Caco-2 (cell line): ENCODE measurements around the gene MRPS21. TPM values are rescaled to one million over a fixed set of nuclear protein-coding genes. Genes with fewer than 3 reads are reported as not detected.

ENCODE experiments used
- BruUV-seq: library from RNA; stranded (reverse); fragments of 400-500 nt; replicated peaks from 2 replicates; lab custom pipeline; 2021; lab: Mats Ljungman, UMichigan
- CTCF ChIA-PET: fragments of 300-600 bp; sonication (Branson Sonifier 250); formaldehyde crosslinking; loops from one replicate; lab custom pipeline; 2022; ENCODE audit warnings: antibody characterized with exemption; lab: Charles Lee
- POLR2A ChIA-PET: fragments of 300-600 bp; sonication (Branson Sonifier 250); formaldehyde crosslinking; loops from one replicate; lab custom pipeline; 2022; ENCODE audit warnings: antibody characterized with exemption; lab: Charles Lee
- DNase-seq, 2 experiments: peaks; one replicate each; pipeline versions ENCODE4 v3.0.0 to v3.0.0-alpha.2; 2020 to 2022
- H3K27me3 ChIP-seq: replicated peaks from 2 replicates; pipeline ENCODE4 v1.6.0; 2011; ENCODE audit warnings: low read length; ENCODE audit not compliant: control insufficient read depth, insufficient read depth
- H3K36me3 ChIP-seq: 2 replicates; pipeline ENCODE4 v1.5.1; 2011; ENCODE audit warnings: low read length; ENCODE audit not compliant: control insufficient read depth, insufficient read depth
- H3K4me1 ChIP-seq: fragments of 250-450 bp; sonication (Bioruptor Pico); 2 replicates; pipeline ENCODE4 v1.5.1; 2020; ENCODE audit warnings: mild to moderate bottlenecking
- H3K4me3 ChIP-seq: 2 replicates; pipeline ENCODE4 v1.5.1; 2011; ENCODE audit warnings: low read depth, mild to moderate bottlenecking, control low read depth, low read length
- H3K9me3 ChIP-seq: fragments of 250-450 bp; sonication (Bioruptor Pico); 2 replicates; pipeline ENCODE4 v1.5.1; 2020; ENCODE audit warnings: mild to moderate bottlenecking, moderate library complexity
- H3K27ac Mint-ChIP-seq: one replicate; pipeline ENCODE4 v1.8.0; 2022; ENCODE audit warnings: mixed read lengths; ENCODE audit not compliant: unreplicated experiment
- H3K27me3 Mint-ChIP-seq: one replicate; pipeline ENCODE4 v1.8.0; 2022; ENCODE audit warnings: mixed read lengths; ENCODE audit not compliant: insufficient read depth, unreplicated experiment
- H3K36me3 Mint-ChIP-seq: one replicate; pipeline ENCODE4 v1.8.0; 2022; ENCODE audit warnings: mild to moderate bottlenecking, mixed read lengths; ENCODE audit not compliant: insufficient read depth, unreplicated experiment
- H3K4me1 Mint-ChIP-seq: one replicate; pipeline ENCODE4 v1.8.0; 2022; ENCODE audit warnings: low read depth, mixed read lengths; ENCODE audit not compliant: unreplicated experiment
- H3K4me3 Mint-ChIP-seq: one replicate; pipeline ENCODE4 v1.8.0; 2022; ENCODE audit warnings: mild to moderate bottlenecking, moderate library complexity, mixed read lengths; ENCODE audit not compliant: unreplicated experiment
- H3K9me3 Mint-ChIP-seq: one replicate; pipeline ENCODE4 v1.8.0; 2022; ENCODE audit warnings: mixed read lengths; ENCODE audit not compliant: unreplicated experiment
- intact Hi-C: fragments of 100-400 bp; cut with micrococcal nuclease; formaldehyde crosslinking; loops from one replicate; pipeline ENCODE4 v1.10.0; 2022; ENCODE audit not compliant: unreplicated experiment
- total RNA-seq: library from RNA; stranded (reverse); gene quantifications from 2 replicates; pipeline ENCODE4 v1.2.3, GENCODE V29; 2022
- TF ChIP-seq, protein P1 (sequence below), 2 experiments: fragments of 200-600 bp in 1 of 2; IDR thresholded peaks; 1 replicate in 1 of 2; 2 replicates in 1 of 2; pipeline versions ENCODE4 v1.5.1 to v1.8.0; 2011 to 2022; ENCODE audit warnings: antibody characterized with exemption in 1 of 2, control low read depth in 1 of 2, inconsistent platforms in 1 of 2, low read depth in 1 of 2, low read length in 1 of 2, mild to moderate bottlenecking in 1 of 2, moderate library complexity in 1 of 2; ENCODE audit not compliant: insufficient read depth in 1 of 2, severe bottlenecking in 1 of 2, unreplicated experiment in 1 of 2

The MRPS21 gene
- total RNA-seq, 1 experiment from 2014 or later: 16.7 TPM

DNA sequence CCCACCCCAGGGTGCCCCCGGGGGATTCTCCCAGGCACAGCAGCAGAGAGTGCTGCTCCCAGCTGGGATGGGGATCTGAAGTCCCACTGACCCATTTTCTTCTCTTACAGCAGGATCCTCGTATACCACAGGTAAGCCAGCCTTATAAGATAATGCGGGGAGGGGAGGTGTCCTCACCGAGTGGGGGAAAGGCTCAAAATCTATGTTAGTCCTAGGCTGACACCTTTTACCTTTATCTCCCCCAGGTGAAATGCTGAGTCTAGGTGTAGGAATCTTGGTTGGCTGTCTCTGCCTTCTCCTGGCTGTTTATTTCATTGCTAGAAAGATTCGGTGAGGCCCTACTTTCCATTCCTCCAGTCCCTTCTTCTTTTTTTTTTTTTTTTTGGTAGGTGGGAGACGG, 30.1 kb upstream of the MRPS21 start:
- no peaks in the 10 kb centered on the region for H3K9me3 ChIP-seq
- POLR2A ChIA-PET: no interaction called here
- no TSS peak for BruUV-seq
- Mint-ChIP-seq H3K9me3 (no peaks in the 10 kb centered on the region), H3K4me1 (peaks cover 7% of the 10 kb centered on the region), H3K36me3 (no peaks in the 10 kb centered on the region), H3K4me3 (no peak overlapping the region), H3K27ac (no peak overlapping the region), H3K27me3 (peaks cover 2% of the 10 kb centered on the region)
- H3K4me1 ChIP-seq: no peaks in the 10 kb centered on the region
- TF ChIP-seq, protein P1, sequence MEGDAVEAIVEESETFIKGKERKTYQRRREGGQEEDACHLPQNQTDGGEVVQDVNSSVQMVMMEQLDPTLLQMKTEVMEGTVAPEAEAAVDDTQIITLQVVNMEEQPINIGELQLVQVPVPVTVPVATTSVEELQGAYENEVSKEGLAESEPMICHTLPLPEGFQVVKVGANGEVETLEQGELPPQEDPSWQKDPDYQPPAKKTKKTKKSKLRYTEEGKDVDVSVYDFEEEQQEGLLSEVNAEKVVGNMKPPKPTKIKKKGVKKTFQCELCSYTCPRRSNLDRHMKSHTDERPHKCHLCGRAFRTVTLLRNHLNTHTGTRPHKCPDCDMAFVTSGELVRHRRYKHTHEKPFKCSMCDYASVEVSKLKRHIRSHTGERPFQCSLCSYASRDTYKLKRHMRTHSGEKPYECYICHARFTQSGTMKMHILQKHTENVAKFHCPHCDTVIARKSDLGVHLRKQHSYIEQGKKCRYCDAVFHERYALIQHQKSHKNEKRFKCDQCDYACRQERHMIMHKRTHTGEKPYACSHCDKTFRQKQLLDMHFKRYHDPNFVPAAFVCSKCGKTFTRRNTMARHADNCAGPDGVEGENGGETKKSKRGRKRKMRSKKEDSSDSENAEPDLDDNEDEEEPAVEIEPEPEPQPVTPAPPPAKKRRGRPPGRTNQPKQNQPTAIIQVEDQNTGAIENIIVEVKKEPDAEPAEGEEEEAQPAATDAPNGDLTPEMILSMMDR (IDR thresholded peaks at IDR 0.05; ENCODE audit: insufficient read depth in 1 of 2, low read depth in 1 of 2, low read length in 1 of 2, severe bottlenecking in 1 of 2, unreplicated experiment in 1 of 2): no peak
- CTCF ChIA-PET: no interaction called here
- H3K36me3 ChIP-seq: no peaks in the 10 kb centered on the region; the same call in 1 of the 2 replicates
- intact Hi-C loops: no loop called here
- no peak overlapping the region for H3K4me3 ChIP-seq
- DNase-seq: no peak
- H3K27me3 ChIP-seq: no peaks in the 10 kb centered on the region

DNA sequence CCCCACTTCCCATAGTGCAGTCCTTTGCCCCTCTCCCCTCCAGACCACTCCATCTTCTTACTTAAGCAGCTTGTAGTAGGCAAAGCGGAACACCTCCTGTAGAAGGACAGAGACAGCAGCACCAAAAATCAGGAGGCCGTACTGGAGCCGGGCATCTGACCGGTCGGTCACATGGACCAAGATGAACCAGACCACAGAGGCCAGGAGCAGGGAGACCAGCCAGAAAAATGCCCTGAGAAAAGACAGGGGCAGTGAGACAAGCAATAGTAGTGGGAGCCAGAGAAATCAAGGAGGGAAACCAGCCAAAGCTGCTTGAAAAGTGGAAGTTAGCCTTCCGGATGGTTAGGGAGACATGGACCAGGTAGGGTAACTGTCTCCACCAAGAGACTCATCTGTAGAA, 25.8 kb upstream of the MRPS21 start:
- H3K27me3 ChIP-seq: no peaks in the 10 kb centered on the region
- Mint-ChIP-seq H3K4me1 (peaks cover 14% of the 10 kb centered on the region), H3K36me3 (peaks cover 5% of the 10 kb centered on the region), H3K4me3 (peak overlapping the region; percentile 87), H3K27ac (peak overlapping the region; percentile 60), H3K27me3 (no peaks in the 10 kb centered on the region), H3K9me3 (no peaks in the 10 kb centered on the region)
- ChIA-PET CTCF (no interaction called here), POLR2A (no interaction called here)
- intact Hi-C loops: loop anchor here (2.0 kb wide), 1 partner anchor 15 kb away; the partner anchor contains the start of gene CIART
- H3K4me1 ChIP-seq: no peaks in the 10 kb centered on the region
- BruUV-seq: no TSS peak
- H3K36me3 ChIP-seq: no peaks in the 10 kb centered on the region; the same call in 1 of the 2 replicates
- H3K9me3 ChIP-seq: no peaks in the 10 kb centered on the region
- TF ChIP-seq, protein P1 (IDR thresholded peaks at IDR 0.05; ENCODE audit: insufficient read depth in 1 of 2, low read depth in 1 of 2, low read length in 1 of 2, severe bottlenecking in 1 of 2, unreplicated experiment in 1 of 2): no peak
- H3K4me3 ChIP-seq: peak overlapping the region; percentile 68
- DNase-seq: no peak

DNA sequence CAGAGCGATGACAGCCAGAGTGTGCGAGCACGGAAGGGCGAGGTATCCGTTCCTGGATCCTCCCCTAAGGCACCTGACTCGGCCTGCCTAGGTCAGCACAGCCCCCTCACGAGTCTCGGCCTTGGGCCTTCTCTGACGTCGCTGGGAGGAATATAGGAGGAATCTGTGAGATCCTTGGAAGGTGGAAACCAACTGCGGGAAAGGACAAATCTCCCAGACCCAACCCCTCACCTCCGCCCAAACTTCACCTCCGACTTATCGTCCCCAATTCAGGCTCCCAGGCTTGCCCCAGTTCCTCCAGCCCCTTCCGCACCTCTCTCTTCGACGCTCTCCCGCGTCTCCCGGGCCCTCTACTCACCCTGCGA, 25.3 kb upstream of the MRPS21 start:
- CTCF ChIA-PET: no interaction called here
- H3K36me3 Mint-ChIP-seq: peaks cover 5% of the 10 kb centered on the region
- H3K27me3 Mint-ChIP-seq: no peaks in the 10 kb centered on the region
- Histone ChIP-seq H3K4me1 (no peaks in the 10 kb centered on the region), H3K36me3 (no peaks in the 10 kb centered on the region; the same call in 1 of the 2 replicates), H3K27me3 (no peaks in the 10 kb centered on the region), H3K9me3 (no peaks in the 10 kb centered on the region), H3K4me3 (peak overlapping the region; percentile 68)
- BruUV-seq: no TSS peak
- POLR2A ChIA-PET: interaction anchor here (1.0 kb wide), 1 partner anchor 8 kb away, joined by 3 read pairs; no protein-coding TSS in a partner anchor
- TF ChIP-seq, protein P1 (IDR thresholded peaks at IDR 0.05; ENCODE audit: insufficient read depth in 1 of 2, low read depth in 1 of 2, low read length in 1 of 2, severe bottlenecking in 1 of 2, unreplicated experiment in 1 of 2): no peak
- intact Hi-C loops: loop anchor here (2.0 kb wide), 1 partner anchor 14 kb away; the partner anchor contains the start of gene CIART
- peak overlapping the region; percentile 87 for H3K4me3 Mint-ChIP-seq
- H3K9me3 Mint-ChIP-seq: no peaks in the 10 kb centered on the region
- H3K4me1 Mint-ChIP-seq: peaks cover 14% of the 10 kb centered on the region
- H3K27ac Mint-ChIP-seq: peak overlapping the region; percentile 60
- peak in 1 of 2 experiments; percentile 43 for DNase-seq
